Activated CD4-positive, alpha-beta T cell treated with anti-CD3 and anti-CD28 coated beads, Interleukin-2, amount 50 U/mL, for 24 hours (primary cell): Measurements from ENCODE around the gene GRIK5.

Experiments
- DNase-seq, 2 donors: peaks; one replicate each; pipeline ENCODE4 v3.0.0-alpha.2; 2020; ENCODE audit warnings: low read depth in 1 of 2, low spot score in 1 of 2

The GRIK5 gene

GRCh38 chr19:41959056-41960053 lies 110.7 kb downstream of the GRIK5 start, which contains the start of gene RABAC1:
RABAC1 (minus strand) TSS chr19:41959321; CDS start chr19:41959292, 29 bp downstream.
- peak; percentile 75 to 83 for DNase-seq

- peak; percentile 55 to 76 for DNase-seq
These were observed 111.5 kb downstream of the GRIK5 start for GRCh38 chr19:41958367-41959055.

GRCh38 chr19:41957838-41958366 lies 112.1 kb downstream of the GRIK5 start:
- no peak for DNase-seq

GRCh38 chr19:41957161-41957837 lies 112.7 kb downstream of the GRIK5 start:
- no peak for DNase-seq

GRCh38 chr19:41956621-41957020 lies 113.4 kb downstream of the GRIK5 start:
- no peak for DNase-seq

GRCh38 chr19:41955521-41955920 lies 114.5 kb downstream of the GRIK5 start:
- DNase-seq: no peak

GRCh38 chr19:41951686-41952172 lies 118.3 kb downstream of the GRIK5 start:
- DNase-seq: peak; percentile 86
